B cell (primary cell): ENCODE data around the gene CS. TPM values are rescaled to one million over a fixed set of nuclear protein-coding genes. Genes with fewer than 3 reads are reported as not detected.

Experiments
- ATAC-seq: fragments of 200-7000 bp; cut with Tn5 transposase; one replicate; pipeline ENCODE4 v1.10.0; 2021; ENCODE audit warnings: low read depth, mild to moderate bottlenecking, moderate number of reproducible peaks, moderate library complexity
- CTCF ChIA-PET: fragments of 350-600 bp; sonication (Branson Sonifier 250); formaldehyde crosslinking; loops from one replicate; lab custom pipeline; 2021; ENCODE audit warnings: antibody characterized with exemption, inconsistent platforms; lab: Charles Lee
- POLR2A ChIA-PET: fragments of 350-600 bp; sonication (Branson Sonifier 250); formaldehyde crosslinking; loops from one replicate; lab custom pipeline; 2021; ENCODE audit warnings: antibody characterized with exemption; lab: Charles Lee
- DNase-seq: peaks from one replicate; pipeline ENCODE4 v3.0.0; 2013
- H2AFZ ChIP-seq: 2 replicates; pipeline ENCODE4 v1.6.1; 2012; ENCODE audit warnings: mild to moderate bottlenecking, low read depth, low read length; ENCODE audit not compliant: insufficient read depth, poor library complexity, severe bottlenecking
- H3K27ac ChIP-seq, 2 donors: 1 replicate in 1 of 2; 2 replicates in 1 of 2; pipeline ENCODE4 v1.5.1; 2012 to 2013; ENCODE audit warnings: low read length in 2 of 2, mild to moderate bottlenecking in 2 of 2, moderate library complexity in 1 of 2
- H3K27me3 ChIP-seq, 4 experiments: fragments of 200-600 bp in 1 of 4; sonication (generic) in 1 of 4; replicated peaks in 1 of 4; 1 replicate in 2 of 4; 2 replicates in 2 of 4; pipeline versions ENCODE4 v1.6.1 to v1.7.0; 2013 to 2016; ENCODE audit warnings: low read length in 3 of 4, mild to moderate bottlenecking in 2 of 4, mixed read lengths in 1 of 4, moderate library complexity in 1 of 4; ENCODE audit not compliant: insufficient read depth in 4 of 4, control insufficient read depth in 3 of 4; ENCODE audit errors: control extremely low read depth in 1 of 4
- H3K36me3 ChIP-seq, 2 experiments: replicated peaks in 1 of 2; 1 replicate in 1 of 2; 2 replicates in 1 of 2; pipeline versions ENCODE4 v1.6.1 to v1.7.1; 2013; ENCODE audit warnings: low read length in 1 of 2; ENCODE audit not compliant: insufficient read depth in 2 of 2, control insufficient read depth in 1 of 2; ENCODE audit errors: control extremely low read depth in 1 of 2, extremely low read depth in 1 of 2
- H3K4me1 ChIP-seq, 2 donors: fragments of 200-600 bp in 1 of 2; sonication (generic) in 1 of 2; 1 replicate in 1 of 2; 2 replicates in 1 of 2; pipeline versions ENCODE4 v1.5.1 to v1.6.1; 2013 to 2017; ENCODE audit warnings: low read length in 2 of 2; ENCODE audit not compliant: control insufficient read depth in 2 of 2, insufficient read depth in 2 of 2
- H3K4me2 ChIP-seq: replicated peaks from 2 replicates; pipeline ENCODE3; 2012; ENCODE audit warnings: mild to moderate bottlenecking, low read depth, low read length; ENCODE audit not compliant: poor library complexity, severe bottlenecking
- H3K4me3 ChIP-seq, 5 experiments: fragments of 200-600 bp in 1 of 5; sonication (generic) in 1 of 5; 1 replicate in 3 of 5; 2 replicates in 2 of 5; pipeline versions ENCODE4 v1.5.1 to v1.7.0; 2011 to 2016; ENCODE audit warnings: low read length in 4 of 5, mild to moderate bottlenecking in 4 of 5, low read depth in 2 of 5, control low read depth in 1 of 5, moderate library complexity in 1 of 5; ENCODE audit not compliant: insufficient read depth in 1 of 5; ENCODE audit errors: control extremely low read depth in 1 of 5, extremely low read depth in 1 of 5
- H3K79me2 ChIP-seq: fragments of 200-600 bp; sonication (generic); one replicate; pipeline ENCODE4 v1.6.0; 2016; ENCODE audit warnings: low read length; ENCODE audit not compliant: control insufficient read depth, insufficient read depth
- H3K9ac ChIP-seq: fragments of 200-600 bp; sonication (generic); 2 replicates; pipeline ENCODE4 v1.6.1; 2017; ENCODE audit warnings: mild to moderate bottlenecking, low read length, moderate library complexity
- H3K9me3 ChIP-seq, 3 donors: one replicate each; pipeline versions ENCODE4 v1.6.1 to v1.7.1; 2013; ENCODE audit warnings: low read length in 2 of 3; ENCODE audit not compliant: control insufficient read depth in 2 of 3, insufficient read depth in 1 of 3; ENCODE audit errors: control extremely low read depth in 1 of 3
- H4K20me1 ChIP-seq: 2 replicates; pipeline ENCODE4 v1.6.0; 2012; ENCODE audit warnings: mild to moderate bottlenecking, low read length; ENCODE audit not compliant: insufficient read depth, control insufficient read depth, poor library complexity, severe bottlenecking
- H3K27ac Mint-ChIP-seq: one replicate; pipeline ENCODE4 v1.8.0; 2021; ENCODE audit warnings: mixed read lengths
- H3K27me3 Mint-ChIP-seq: one replicate; pipeline ENCODE4 v1.8.0; 2021; ENCODE audit warnings: mixed read lengths
- H3K4me1 Mint-ChIP-seq: one replicate; pipeline ENCODE4 v1.8.0; 2021; ENCODE audit warnings: mixed read lengths
- H3K4me3 Mint-ChIP-seq: one replicate; pipeline ENCODE4 v1.8.0; 2021; ENCODE audit warnings: mixed read lengths
- H3K9me3 Mint-ChIP-seq: one replicate; pipeline ENCODE4 v1.8.0; 2022; ENCODE audit warnings: mixed read lengths; ENCODE audit not compliant: insufficient read depth
- CTCF ChIP-seq: fragments of 200-600 bp; IDR thresholded peaks from one replicate; pipeline ENCODE4 v1.8.0; 2022; ENCODE audit warnings: antibody characterized with exemption, mild to moderate bottlenecking
- EZH2 ChIP-seq: IDR thresholded peaks from 2 replicates; pipeline ENCODE4 v1.6.1; 2012; ENCODE audit warnings: borderline replicate concordance, low read depth, mild to moderate bottlenecking, moderate library complexity, low read length; ENCODE audit not compliant: insufficient read depth, poor library complexity, severe bottlenecking
- WGBS: methylation state at CpG from one replicate; pipeline ENCODE4 v1.1.5; 2013; ENCODE audit warnings: missing lambda C conversion rate; ENCODE audit not compliant: insufficient coverage; 5-methylcytosine and 5-hydroxymethylcytosine counted together
- intact Hi-C: fragments of 100-400 bp; cut with micrococcal nuclease; formaldehyde crosslinking; loops from one replicate; pipeline ENCODE4 v1.10.0; 2022
- polyA plus RNA-seq: library from polyadenylated mRNA; depleted of rRNA; stranded (reverse); fragments of >200 nt; gene quantifications from 2 replicates; pipeline ENCODE4 v1.2.3, GENCODE V29; 2012
- total RNA-seq, 2 donors: library from RNA; stranded (reverse); fragments of 120-200 nt in 1 of 2; gene quantifications; 1 replicate in 1 of 2; 2 replicates in 1 of 2; pipeline versions ENCODE4 v1.2.3 to v1.2.4, GENCODE V29; 2013 to 2022

Gene CS
- total and polyA plus RNA-seq, 2 donors (not counting 1 experiment from before 2014, with no cell fraction given): 114 to 154 TPM

- Histone ChIP-seq H3K27me3 (no peaks in the 10 kb centered on the region), H3K9me3 (no peaks in the 10 kb centered on the region), H3K27ac (no peak overlapping the region), H3K4me3 (no peak overlapping the region), H2AFZ (no peak overlapping the region), H3K9ac (no peak overlapping the region), H3K36me3 (peaks cover 16 to 53% of the 10 kb centered on the region in 2 experiments), H3K79me2 (no peaks in the 10 kb centered on the region), H3K4me2 (no peak overlapping the region), H4K20me1 (no peaks in the 10 kb centered on the region), H3K4me1 (peaks cover 10 to 15% of the 10 kb centered on the region in 2 donors)
- 17% methylated on average over 1 of the region's 1 CpG for WGBS
- CTCF ChIA-PET: interaction anchor here (0.6 to 1.0 kb wide), 3 partner anchors 79 to 532 kb away, joined by 3 read pairs; no protein-coding TSS in a partner anchor
- H3K27me3 Mint-ChIP-seq: no peaks in the 10 kb centered on the region
- DNase-seq (no peak), ATAC-seq (no peak)
- H3K4me3 Mint-ChIP-seq: no peak overlapping the region
- no peak for TF ChIP-seq CTCF
- no peak for TF ChIP-seq EZH2
- intact Hi-C loops: no loop called here
- peak overlapping the region; percentile 17 for H3K27ac Mint-ChIP-seq
- POLR2A ChIA-PET: interaction anchor here (0.6 to 0.9 kb wide), 2 partner anchors 62 to 82 kb away, joined by 3 to 4 read pairs; partner anchors contain the start of gene SMARCC2
- no peaks in the 10 kb centered on the region for H3K9me3 Mint-ChIP-seq
- H3K4me1 Mint-ChIP-seq: peaks cover 18% of the 10 kb centered on the region
Measured at GRCh38 chr12:56271031-56271430, 29.1 kb downstream of the CS start.

DNA sequence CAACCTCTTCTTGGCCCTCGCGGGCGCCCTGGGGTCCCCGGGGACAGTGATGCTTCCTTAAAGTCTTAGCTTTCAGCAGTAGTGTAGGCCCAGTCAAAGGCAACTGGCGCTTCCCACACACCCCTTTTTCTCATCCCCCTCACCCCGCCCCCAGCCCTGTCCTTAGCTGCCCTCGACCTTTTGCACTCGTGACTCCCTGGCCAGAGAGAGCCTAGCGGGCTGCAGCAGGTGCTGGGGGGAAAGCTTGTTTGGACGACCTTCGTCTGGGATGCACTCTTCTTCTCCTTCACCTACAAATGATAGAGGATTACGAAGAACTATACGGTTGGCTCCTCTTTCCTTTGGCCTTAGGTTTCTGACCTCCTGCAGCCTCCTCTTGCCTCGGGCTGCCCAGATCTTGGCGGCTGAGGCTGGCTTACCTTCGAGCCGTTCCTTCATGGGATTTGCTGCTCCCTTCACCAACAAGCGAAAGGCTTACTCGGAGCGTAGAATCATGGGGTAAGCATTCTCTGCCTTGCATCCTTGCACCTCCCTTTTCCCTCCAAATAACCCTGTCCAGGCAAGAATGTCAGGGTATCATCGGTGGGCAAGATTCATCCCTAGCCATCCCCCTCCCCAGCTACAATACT lies 32.6 kb downstream of the CS start:
- H4K20me1 ChIP-seq: no peaks in the 10 kb centered on the region
- TF ChIP-seq EZH2 (no peak), CTCF (no peak)
- H3K27ac Mint-ChIP-seq: peak overlapping the region; percentile 95
- peaks cover 2 to 21% of the 10 kb centered on the region in 2 experiments for H3K36me3 ChIP-seq
- peak; percentile 23 for ATAC-seq
- H3K4me1 Mint-ChIP-seq: peaks cover 20% of the 10 kb centered on the region
- peak overlapping the region; percentile 65 to 86 (median 75) for H3K4me3 ChIP-seq
- no peaks in the 10 kb centered on the region for H3K9me3 ChIP-seq
- WGBS: 38% methylated on average over 20 of the region's 21 CpGs
- peak overlapping the region; percentile 87 for H3K4me2 ChIP-seq
- no peak for DNase-seq
- no peaks in the 10 kb centered on the region for H3K9me3 Mint-ChIP-seq
- H3K4me1 ChIP-seq: peaks cover 10 to 15% of the 10 kb centered on the region in 2 donors
- intact Hi-C loops: loop anchor here (1.0 to 2.0 kb wide), 8 partner anchors 9 to 149 kb away; partner anchors contain the start of genes ANKRD52, CS, STAT2 and ZC3H10
- CTCF ChIA-PET: interaction anchor here (0.6 to 3.0 kb wide), 14 partner anchors 9 to 529 kb away, joined by 3 to 16 read pairs (median 4); partner anchors contain the start of genes ANKRD52, CNPY2, ESYT1 and RNF41
- H3K27me3 ChIP-seq: no peaks in the 10 kb centered on the region
- H3K27me3 Mint-ChIP-seq: no peaks in the 10 kb centered on the region
- POLR2A ChIA-PET: interaction anchor here (0.5 to 1.6 kb wide), 12 partner anchors 9 to 197 kb away, joined by 3 to 12 read pairs (median 5); partner anchors contain the start of genes ANKRD52, CNPY2, RNF41 and SMARCC2
- H2AFZ ChIP-seq: peak overlapping the region; percentile 96
- H3K27ac ChIP-seq: peak overlapping the region; percentile 94
- H3K9ac ChIP-seq: peak overlapping the region; percentile 92
- H3K79me2 ChIP-seq: no peaks in the 10 kb centered on the region
- H3K4me3 Mint-ChIP-seq: peak overlapping the region; percentile 91
